ENCODE data around the gene ZNF774. TPM values are rescaled to one million over a fixed set of nuclear protein-coding genes. Genes with fewer than 3 reads are reported as not detected.

The ZNF774 gene
- total RNA-seq, 3 donors from 2014 or later (not counting 1 experiment from before 2014, with no cell fraction given): 0.34 to 0.70 (median 0.47) TPM

- Histone ChIP-seq H3K4me1 (ENCODE audit: control insufficient read depth, insufficient read depth, low read length) (peaks cover 4% of the 10 kb centered on the region), H3K27me3 (ENCODE audit: control insufficient read depth, insufficient read depth, low read length) (no peaks in the 10 kb centered on the region), H3K36me3 (ENCODE audit: control insufficient read depth, insufficient read depth, low read length) (no peaks in the 10 kb centered on the region), H3K4me3 (ENCODE audit: low read length) (no peak overlapping the region), H3K27ac (ENCODE audit: low read length) (no peak overlapping the region), H3K9me3 (ENCODE audit: control insufficient read depth, insufficient read depth, low read length) (no peaks in the 10 kb centered on the region)
- ATAC-seq (no peak), DNase-seq (no peak)
- no peaks in the 10 kb centered on the region for H3K4me1 Mint-ChIP-seq
- WGBS (ENCODE audit: insufficient coverage): 86% methylated on average over 3 of the region's 3 CpGs
- intact Hi-C loops (cut with micrococcal nuclease): no loop called here
- H3K9me3 Mint-ChIP-seq: no peaks in the 10 kb centered on the region
- H3K36me3 Mint-ChIP-seq: no peaks in the 10 kb centered on the region
- H3K27me3 Mint-ChIP-seq (ENCODE audit: low read depth in 2 of 2): no peaks in the 10 kb centered on the region
- H3K4me3 Mint-ChIP-seq: no peak overlapping the region
- no peak overlapping the region for H3K27ac Mint-ChIP-seq
- TF ChIP-seq CTCF (IDR thresholded peaks at IDR 0.05): no peak
Measured at GRCh38 chr15:90334304-90334731, 17.8 kb upstream of the ZNF774 start.

GRCh38 chr15:90336705-90337141 is 15.4 kb upstream of the ZNF774 start:
- Histone ChIP-seq H3K4me3 (ENCODE audit: low read length) (no peak overlapping the region), H3K36me3 (ENCODE audit: control insufficient read depth, insufficient read depth, low read length) (no peaks in the 10 kb centered on the region), H3K4me1 (ENCODE audit: control insufficient read depth, insufficient read depth, low read length) (peaks cover 4% of the 10 kb centered on the region), H3K9me3 (ENCODE audit: control insufficient read depth, insufficient read depth, low read length) (no peaks in the 10 kb centered on the region), H3K27me3 (ENCODE audit: control insufficient read depth, insufficient read depth, low read length) (no peaks in the 10 kb centered on the region), H3K27ac (ENCODE audit: low read length) (no peak overlapping the region)
- intact Hi-C loops (cut with micrococcal nuclease): no loop called here
- TF ChIP-seq CTCF (IDR thresholded peaks at IDR 0.05): no peak
- ATAC-seq: peak in 2 of 3 donors; percentile 51 to 59
- H3K27me3 Mint-ChIP-seq (ENCODE audit: low read depth in 2 of 2): no peaks in the 10 kb centered on the region
- DNase-seq: peak in 1 of 2 donors; percentile 40
- WGBS (ENCODE audit: insufficient coverage): 5% methylated on average over 5 of the region's 5 CpGs
- H3K9me3 Mint-ChIP-seq: no peaks in the 10 kb centered on the region
- H3K36me3 Mint-ChIP-seq: no peaks in the 10 kb centered on the region
- H3K27ac Mint-ChIP-seq: no peak overlapping the region
- H3K4me1 Mint-ChIP-seq: no peaks in the 10 kb centered on the region
- H3K4me3 Mint-ChIP-seq: no peak overlapping the region

- TF ChIP-seq CTCF (IDR thresholded peaks at IDR 0.05): no peak
- WGBS (ENCODE audit: insufficient coverage): 82% methylated on average over 4 of the region's 4 CpGs
- DNase-seq: no peak
- no peaks in the 10 kb centered on the region for H3K27me3 ChIP-seq (ENCODE audit: control insufficient read depth, insufficient read depth, low read length)
- Mint-ChIP-seq H3K4me3 (no peak overlapping the region), H3K27ac (no peak overlapping the region), H3K36me3 (no peaks in the 10 kb centered on the region), H3K4me1 (no peaks in the 10 kb centered on the region), H3K9me3 (no peaks in the 10 kb centered on the region), H3K27me3 (ENCODE audit: low read depth in 2 of 2) (no peaks in the 10 kb centered on the region)
- peak in 1 of 3 donors; percentile 37 for ATAC-seq
- H3K4me3 ChIP-seq (ENCODE audit: low read length): no peak overlapping the region
- H3K36me3 ChIP-seq (ENCODE audit: control insufficient read depth, insufficient read depth, low read length): no peaks in the 10 kb centered on the region
- H3K9me3 ChIP-seq (ENCODE audit: control insufficient read depth, insufficient read depth, low read length): no peaks in the 10 kb centered on the region
- intact Hi-C loops (cut with micrococcal nuclease): no loop called here
- peaks cover 5% of the 10 kb centered on the region for H3K4me1 ChIP-seq (ENCODE audit: control insufficient read depth, insufficient read depth, low read length)
- H3K27ac ChIP-seq (ENCODE audit: low read length): no peak overlapping the region
Measured at GRCh38 chr15:90337256-90337655, 14.8 kb upstream of the ZNF774 start.

- intact Hi-C loops (cut with micrococcal nuclease): no loop called here
Measured at GRCh38 chr15:90338532-90338931, 13.6 kb upstream of the ZNF774 start.

More at GRCh38 chr15:90338532-90338931, 13.6 kb upstream of the ZNF774 start:
- H3K4me3 Mint-ChIP-seq: no peak overlapping the region
- no peak for ATAC-seq
- Histone ChIP-seq H3K27ac (ENCODE audit: low read length) (no peak overlapping the region), H3K4me3 (ENCODE audit: low read length) (no peak overlapping the region), H3K4me1 (ENCODE audit: control insufficient read depth, insufficient read depth, low read length) (peaks cover 11% of the 10 kb centered on the region), H3K9me3 (ENCODE audit: control insufficient read depth, insufficient read depth, low read length) (no peaks in the 10 kb centered on the region), H3K36me3 (ENCODE audit: control insufficient read depth, insufficient read depth, low read length) (no peaks in the 10 kb centered on the region), H3K27me3 (ENCODE audit: control insufficient read depth, insufficient read depth, low read length) (no peaks in the 10 kb centered on the region)
- H3K27me3 Mint-ChIP-seq (ENCODE audit: low read depth in 2 of 2): no peaks in the 10 kb centered on the region
- DNase-seq: no peak
- H3K4me1 Mint-ChIP-seq: no peaks in the 10 kb centered on the region
- no peak for TF ChIP-seq CTCF (IDR thresholded peaks at IDR 0.05)
- H3K9me3 Mint-ChIP-seq: no peaks in the 10 kb centered on the region
- no peak overlapping the region for H3K27ac Mint-ChIP-seq
- no peaks in the 10 kb centered on the region for H3K36me3 Mint-ChIP-seq
- no CpG with 5 or more reads among the region's 1 CpG for WGBS (ENCODE audit: insufficient coverage)

All from natural killer cell (primary cell).